Liver (tissue), 3 donors: Measurements from ENCODE around the gene ZNF816.

Experiments used
- CTCF ChIP-seq: fragments of 150-350 bp; IDR thresholded peaks from 2 replicates; pipeline ENCODE4 v1.5.1; 2017; ENCODE audit warnings: improper control_type of control experiment, low read depth, low read length; ENCODE audit not compliant: missing input control
- HNF4A ChIP-seq, 2 donors: conservative IDR thresholded peaks; 2 replicates each; pipeline ENCODE4 v1.6.1; 2016; ENCODE audit warnings: antibody characterized with exemption in 2 of 2, mild to moderate bottlenecking in 2 of 2
- JUND ChIP-seq, 2 donors: IDR thresholded peaks; 2 replicates each; pipeline ENCODE4 v1.6.1; 2016; ENCODE audit warnings: antibody characterized with exemption in 2 of 2
- RAD21 ChIP-seq, 2 donors: IDR thresholded peaks; 2 replicates each; pipeline ENCODE4 v1.6.1; 2016; ENCODE audit warnings: antibody characterized with exemption in 2 of 2, mild to moderate bottlenecking in 2 of 2
- TAF1 ChIP-seq: conservative IDR thresholded peaks from 2 replicates; pipeline ENCODE4 v1.6.1; 2016; ENCODE audit warnings: antibody characterized with exemption, mild to moderate bottlenecking
- donor health status: healthy.
- donor health status: healthy.

GRCh38 chr19:53008061-53008778 lies 45.5 kb upstream of the ZNF816 start:
- TF ChIP-seq CTCF (no peak), RAD21 (IDR thresholded peaks at IDR 0.05) (no peak), HNF4A (conservative IDR thresholded peaks at IDR 0.05) (no peak), JUND (IDR thresholded peaks at IDR 0.05) (no peak), TAF1 (no peak)
